HG03045 (cell line): ENCODE data around the gene CAMTA1.

Experiments
- ATAC-seq: cut with Tn5 transposase; IDR thresholded peaks from one replicate; pipeline ENCODE4 v1.9.1; 2021; ENCODE audit warnings: mild to moderate bottlenecking, moderate library complexity; ENCODE audit not compliant: unreplicated experiment

Gene CAMTA1

GRCh38 chr1:7572654-7573152 is 787.4 kb downstream of the CAMTA1 start:
- ATAC-seq = no peak

DNA sequence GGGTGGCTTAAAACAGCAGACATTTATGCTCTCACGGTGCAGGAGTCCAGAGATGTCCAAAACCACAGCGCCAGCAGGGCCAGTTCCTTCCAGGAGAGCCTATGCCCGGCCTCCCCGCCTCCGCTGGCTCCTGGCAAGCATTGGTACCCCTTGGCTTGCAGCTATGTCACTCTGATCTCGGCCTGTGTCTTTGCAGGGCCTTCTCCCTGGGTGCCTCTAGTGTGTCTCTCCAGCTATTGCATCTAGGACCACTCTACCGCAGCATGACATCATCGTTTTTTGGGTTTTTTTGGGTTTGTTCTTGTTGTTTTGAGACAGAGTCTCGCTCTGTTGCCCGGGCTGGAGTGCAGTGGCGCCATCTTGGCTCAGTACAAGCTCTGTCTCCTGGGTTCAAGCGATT is 788.2 kb downstream of the CAMTA1 start:
- no peak for ATAC-seq

- no peak for ATAC-seq
Observed at GRCh38 chr1:7574121-7575040, 789.1 kb downstream of the CAMTA1 start.

- no peak for ATAC-seq
Observed at GRCh38 chr1:7575041-7575400, 789.8 kb downstream of the CAMTA1 start.

DNA sequence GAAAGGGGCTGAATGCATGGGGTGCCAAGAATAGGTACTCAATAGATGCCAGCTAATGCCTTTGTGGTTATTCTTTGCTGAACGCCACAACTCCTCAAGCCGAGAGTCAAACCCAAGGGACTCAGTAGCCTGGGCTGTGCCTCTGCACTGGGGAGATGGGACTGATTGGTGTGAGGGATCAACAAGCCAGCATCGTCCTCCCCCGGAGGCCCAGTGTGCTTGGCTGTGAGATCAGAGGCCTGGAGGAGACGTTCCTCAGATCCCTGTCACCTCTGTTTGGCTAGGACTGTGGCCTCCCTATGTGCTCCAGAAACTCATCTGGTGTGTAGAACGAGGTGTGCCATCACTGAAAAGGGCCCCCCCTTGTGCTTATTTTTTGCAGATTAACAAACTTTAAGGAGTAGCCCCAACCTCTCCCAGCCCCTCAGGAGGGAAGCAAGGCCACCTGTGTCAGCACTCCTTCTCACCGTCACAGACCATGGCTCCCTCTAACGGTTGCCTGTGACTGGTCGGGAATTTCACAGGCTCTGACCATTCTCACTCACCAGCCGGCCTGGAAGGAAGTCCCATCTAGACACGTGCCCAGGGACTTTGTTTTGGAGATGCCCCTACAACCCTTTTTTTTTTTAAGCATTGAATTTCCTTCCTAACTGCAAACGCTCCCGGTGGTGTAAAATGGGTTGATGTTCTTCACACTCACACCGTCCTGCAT is 791.8 kb downstream of the CAMTA1 start:
- ATAC-seq = no peak

DNA sequence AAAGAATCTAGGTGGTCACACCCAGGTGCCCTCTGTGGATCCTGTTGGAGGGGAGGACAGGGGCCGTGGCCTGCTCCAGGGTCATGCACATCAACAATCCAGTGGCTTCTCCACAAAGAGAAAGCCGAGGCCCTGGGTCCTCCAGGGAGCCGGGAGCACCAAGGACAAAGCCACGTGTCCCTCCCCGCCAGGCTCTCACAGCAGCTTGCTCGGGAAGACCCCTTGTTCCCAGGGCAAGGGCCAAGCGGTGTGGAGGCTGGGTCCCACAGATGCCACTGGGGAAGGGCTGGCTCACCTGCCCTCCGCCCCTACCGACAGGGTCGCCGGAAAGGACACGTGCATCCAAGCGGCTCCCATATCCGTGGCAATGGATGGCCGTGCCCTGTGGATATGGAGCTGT is 793.0 kb downstream of the CAMTA1 start:
- ATAC-seq = no peak

DNA sequence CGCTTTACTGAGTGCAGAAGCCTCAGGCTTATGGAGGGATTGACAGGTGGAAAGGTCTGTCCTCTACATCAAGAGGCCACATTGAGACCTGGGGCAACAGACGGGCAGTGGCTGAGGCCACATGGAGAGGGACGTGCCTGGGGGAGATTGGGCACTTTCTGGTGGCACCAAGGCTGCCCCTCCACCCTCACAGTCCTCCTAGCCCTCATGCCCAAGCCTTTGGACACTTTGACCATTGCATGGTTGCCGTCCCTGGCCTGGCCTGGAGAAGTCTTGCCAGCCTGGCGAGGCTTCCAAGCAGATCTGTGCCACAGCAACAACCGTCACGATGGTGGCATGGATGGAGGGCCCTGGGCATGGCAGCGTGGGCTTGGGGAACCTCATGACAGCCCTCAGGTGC is 793.8 kb downstream of the CAMTA1 start:
- ATAC-seq = no peak

- no peak for ATAC-seq
Observed at GRCh38 chr1:7579831-7580804, 794.9 kb downstream of the CAMTA1 start.

- ATAC-seq = no peak
Observed at GRCh38 chr1:7580923-7581753, 795.9 kb downstream of the CAMTA1 start.

GRCh38 chr1:7581754-7582459 is 796.7 kb downstream of the CAMTA1 start:
- no peak for ATAC-seq

DNA sequence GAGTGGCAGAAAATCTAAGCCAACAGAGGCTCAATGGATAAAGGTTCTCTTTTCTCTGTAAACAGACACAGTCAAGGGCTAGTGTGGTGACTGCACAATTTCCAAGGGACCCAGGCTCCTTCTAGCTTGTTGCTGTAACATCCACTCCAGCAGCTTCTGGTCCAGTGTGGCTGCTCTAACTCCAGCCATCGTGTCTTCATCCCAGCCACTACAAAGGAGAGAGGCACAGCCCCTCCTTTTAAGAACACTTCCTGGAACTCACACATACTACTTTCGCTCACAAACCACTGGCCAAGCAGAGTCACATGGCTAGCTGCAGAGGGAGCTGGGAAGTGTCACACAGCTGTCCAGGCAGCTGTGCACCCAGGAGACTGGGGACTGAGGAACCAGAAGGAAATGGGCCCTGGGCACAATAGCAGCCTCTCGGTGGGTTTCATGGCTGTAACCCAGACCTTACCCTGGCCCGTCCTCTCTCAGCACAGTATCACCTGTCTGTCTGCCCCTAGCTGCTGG is 797.3 kb downstream of the CAMTA1 start:
- ATAC-seq = no peak

DNA sequence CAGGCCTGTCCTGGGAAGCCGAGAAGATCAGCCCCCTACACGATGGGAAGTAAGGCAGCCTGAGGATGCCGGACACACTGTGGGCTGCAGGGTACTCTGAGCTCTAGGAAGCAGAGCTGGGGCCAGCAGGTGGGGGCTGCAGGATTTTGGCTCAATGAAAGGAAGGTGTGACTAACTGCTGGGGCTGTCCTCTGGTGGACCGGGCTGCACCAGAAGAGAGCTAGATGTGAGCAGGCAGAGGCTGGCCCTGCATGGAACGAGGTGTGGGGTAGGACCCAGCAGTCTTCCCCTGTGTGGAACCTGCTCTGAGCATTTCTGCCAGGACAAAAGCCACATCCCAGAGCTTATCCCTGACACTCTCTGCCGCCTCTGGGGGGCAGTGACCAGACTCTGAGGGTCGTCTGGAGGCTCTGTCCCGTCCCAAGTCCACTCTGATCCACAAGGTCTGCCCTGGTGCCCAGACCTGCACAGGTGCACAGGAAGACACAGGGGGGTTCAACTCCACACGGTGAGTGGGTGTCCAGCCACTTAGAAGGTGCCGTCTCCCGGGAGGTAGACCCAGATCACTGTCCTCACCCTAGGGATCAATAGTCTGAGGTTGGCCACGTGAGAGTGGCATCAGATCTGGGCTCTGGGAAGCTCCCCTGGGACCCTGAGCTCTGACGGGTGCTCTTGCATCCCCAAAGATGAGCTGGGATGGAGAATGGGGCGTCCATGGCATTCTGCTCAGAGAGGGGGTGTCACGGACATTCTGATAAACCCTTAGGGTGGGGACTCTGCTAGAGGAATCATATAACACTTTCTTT is 798.2 kb downstream of the CAMTA1 start:
- no peak for ATAC-seq

GRCh38 chr1:7584157-7584556 is 798.9 kb downstream of the CAMTA1 start:
- no peak for ATAC-seq

GRCh38 chr1:7584643-7585042 is 799.4 kb downstream of the CAMTA1 start:
- ATAC-seq = no peak

- no peak for ATAC-seq
Observed at GRCh38 chr1:7585216-7585907, 800.1 kb downstream of the CAMTA1 start.

- ATAC-seq = no peak
Observed at GRCh38 chr1:7586031-7586941, 801.0 kb downstream of the CAMTA1 start.
